ENCODE measurements around the gene LHX5.

DNA sequence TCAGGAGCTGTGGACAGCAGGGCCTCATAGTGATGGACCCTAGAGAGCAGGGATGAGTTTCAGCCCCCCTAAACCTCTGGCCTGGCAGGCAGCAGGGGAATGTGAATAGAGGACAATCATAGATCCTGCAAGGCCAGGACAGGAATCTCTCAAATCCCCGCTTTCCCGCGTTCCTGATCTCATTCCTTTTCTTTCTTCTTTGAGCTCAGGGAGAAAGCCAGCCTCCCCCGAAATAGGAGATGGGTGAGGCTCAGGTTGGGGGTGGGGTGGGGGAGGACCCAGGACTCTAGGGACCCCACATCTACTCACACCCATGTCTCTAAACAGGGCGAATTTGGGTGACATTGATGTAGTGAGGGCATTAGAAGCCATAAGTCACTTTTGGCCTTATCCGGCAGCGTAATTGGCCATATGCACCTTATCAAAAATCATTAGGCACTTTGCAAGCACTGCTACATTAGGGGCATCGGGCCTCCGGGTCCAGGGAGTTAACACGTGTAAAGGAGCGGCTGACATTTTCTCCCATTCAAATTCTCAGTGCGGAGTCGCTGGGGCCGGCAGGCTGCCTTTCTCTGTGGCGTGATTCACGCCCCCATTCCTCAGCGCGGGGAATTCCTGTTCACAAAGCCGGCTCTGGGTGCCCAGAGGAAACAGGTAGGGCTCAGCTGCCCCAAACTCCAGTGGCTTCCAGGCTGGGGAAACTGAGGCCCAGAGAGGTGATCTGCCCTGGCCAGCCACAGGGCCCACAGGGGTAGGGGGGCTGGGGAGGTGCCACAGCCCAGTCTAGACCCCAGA is 1.5 kb downstream of the LHX5 start:
- no peak for TF ChIP-seq CTCF (IDR thresholded peaks at IDR 0.05; ENCODE audit: insufficient read depth, low read depth, low read length)
- TF ChIP-seq EZH2 (IDR thresholded peaks at IDR 0.05; ENCODE audit: insufficient read depth, low read length) = no peak

All from astrocyte (in vitro differentiated cells and primary cell).